ENCODE results near the gene NDC1. TPM values are rescaled to one million over a fixed set of nuclear protein-coding genes. Genes with fewer than 3 reads are reported as not detected.
"Not testable (repeated sequence)": the region's sequence is repeated elsewhere in the genome, so short reads cannot be mapped to it uniquely, and the experiment has no call there.

NDC1 gene
- total RNA-seq, 2 experiments from 2014 or later = 19.0 to 19.5 TPM

- POLR2A ChIA-PET = no interaction called here
- Mint-ChIP-seq H3K4me1 (no peaks in the 10 kb centered on the region), H3K9me3 (no peaks in the 10 kb centered on the region), H3K4me3 (no peak overlapping the region), H3K36me3 (peaks cover 24% of the 10 kb centered on the region), H3K27me3 (no peaks in the 10 kb centered on the region), H3K27ac (no peak overlapping the region)
- no peak for ATAC-seq (ENCODE audit: low read depth)
- no peak for DNase-seq
Measured at GRCh38 chr1:53777272-53777671, 60.8 kb downstream of the NDC1 start.

- no peak overlapping the region for H3K4me3 Mint-ChIP-seq
- H3K9me3 Mint-ChIP-seq = no peaks in the 10 kb centered on the region
- H3K27me3 Mint-ChIP-seq = no peaks in the 10 kb centered on the region
- no peak overlapping the region for H3K27ac Mint-ChIP-seq
- DNase-seq (no peak), ATAC-seq (ENCODE audit: low read depth) (no peak)
- peaks cover 6% of the 10 kb centered on the region for H3K4me1 Mint-ChIP-seq
- peaks cover 20% of the 10 kb centered on the region for H3K36me3 Mint-ChIP-seq
- POLR2A ChIA-PET = no interaction called here
Measured at GRCh38 chr1:53771648-53772047, 66.4 kb downstream of the NDC1 start.

GRCh38 chr1:53769780-53770179 lies 68.3 kb downstream of the NDC1 start:
- Mint-ChIP-seq H3K9me3 (no peaks in the 10 kb centered on the region), H3K4me3 (no peak overlapping the region), H3K36me3 (peaks cover 25% of the 10 kb centered on the region), H3K27ac (no peak overlapping the region), H3K4me1 (peaks cover 21% of the 10 kb centered on the region), H3K27me3 (no peaks in the 10 kb centered on the region)
- DNase-seq (no peak), ATAC-seq (ENCODE audit: low read depth) (no peak)
- POLR2A ChIA-PET = no interaction called here

GRCh38 chr1:53769184-53769583 lies 68.9 kb downstream of the NDC1 start:
- no peak overlapping the region for H3K27ac Mint-ChIP-seq
- H3K36me3 Mint-ChIP-seq = peaks cover 26% of the 10 kb centered on the region
- POLR2A ChIA-PET = no interaction called here
- H3K27me3 Mint-ChIP-seq = no peaks in the 10 kb centered on the region
- no peak for ATAC-seq (ENCODE audit: low read depth)
- H3K4me3 Mint-ChIP-seq = no peak overlapping the region
- DNase-seq = no peak
- peaks cover 21% of the 10 kb centered on the region for H3K4me1 Mint-ChIP-seq
- H3K9me3 Mint-ChIP-seq = no peaks in the 10 kb centered on the region

GRCh38 chr1:53766831-53767405 lies 71.2 kb downstream of the NDC1 start:
- no peaks in the 10 kb centered on the region for H3K9me3 Mint-ChIP-seq
- peaks cover 22% of the 10 kb centered on the region for H3K4me1 Mint-ChIP-seq
- H3K27me3 Mint-ChIP-seq = no peaks in the 10 kb centered on the region
- no peak for DNase-seq
- POLR2A ChIA-PET = no interaction called here
- H3K36me3 Mint-ChIP-seq = peaks cover 29% of the 10 kb centered on the region
- ATAC-seq (ENCODE audit: low read depth) = no peak
- H3K27ac Mint-ChIP-seq = peak overlapping the region; percentile 49
- peak overlapping the region; percentile 38 for H3K4me3 Mint-ChIP-seq

- Mint-ChIP-seq H3K4me1 (peaks cover 22% of the 10 kb centered on the region), H3K36me3 (peaks cover 28% of the 10 kb centered on the region), H3K27ac (peak overlapping the region; percentile 73), H3K4me3 (peak overlapping the region; percentile 28), H3K9me3 (no peaks in the 10 kb centered on the region), H3K27me3 (no peaks in the 10 kb centered on the region)
- POLR2A ChIA-PET = no interaction called here
- no peak for DNase-seq
- no peak for ATAC-seq (ENCODE audit: low read depth)
Measured at GRCh38 chr1:53766194-53766742, 71.8 kb downstream of the NDC1 start.

GRCh38 chr1:53765657-53766056 lies 72.4 kb downstream of the NDC1 start:
- Mint-ChIP-seq H3K9me3 (no peaks in the 10 kb centered on the region), H3K4me1 (peaks cover 22% of the 10 kb centered on the region), H3K27me3 (no peaks in the 10 kb centered on the region), H3K4me3 (peak overlapping the region; percentile 28), H3K36me3 (peaks cover 23% of the 10 kb centered on the region), H3K27ac (peak overlapping the region; percentile 73)
- POLR2A ChIA-PET = no interaction called here
- no peak for DNase-seq
- peak; percentile 99 for ATAC-seq (ENCODE audit: low read depth)

GRCh38 chr1:53763911-53764310 lies 74.2 kb downstream of the NDC1 start:
- H3K4me3 Mint-ChIP-seq = no peak overlapping the region
- no peaks in the 10 kb centered on the region for H3K9me3 Mint-ChIP-seq
- DNase-seq (no peak), ATAC-seq (ENCODE audit: low read depth) (no peak)
- peaks cover 22% of the 10 kb centered on the region for H3K4me1 Mint-ChIP-seq
- H3K27me3 Mint-ChIP-seq = no peaks in the 10 kb centered on the region
- POLR2A ChIA-PET = no interaction called here
- peak overlapping the region; percentile 67 for H3K27ac Mint-ChIP-seq
- peaks cover 20% of the 10 kb centered on the region for H3K36me3 Mint-ChIP-seq

GRCh38 chr1:53763461-53763860 lies 74.6 kb downstream of the NDC1 start:
- DNase-seq = no peak
- ATAC-seq (ENCODE audit: low read depth) = no peak
- Mint-ChIP-seq H3K27me3 (no peaks in the 10 kb centered on the region), H3K27ac (no peak overlapping the region), H3K4me3 (no peak overlapping the region), H3K36me3 (peaks cover 17% of the 10 kb centered on the region), H3K4me1 (peaks cover 22% of the 10 kb centered on the region), H3K9me3 (no peaks in the 10 kb centered on the region)
- POLR2A ChIA-PET = no interaction called here

- DNase-seq; ATAC-seq (ENCODE audit: low read depth); H3K27ac Mint-ChIP-seq; POLR2A ChIA-PET; H3K27me3 Mint-ChIP-seq; H3K4me1 Mint-ChIP-seq; H3K4me3 Mint-ChIP-seq; H3K36me3 Mint-ChIP-seq; H3K9me3 Mint-ChIP-seq: not testable (repeated sequence)
Measured at GRCh38 chr1:53760497-53760896, 77.6 kb downstream of the NDC1 start.

GRCh38 chr1:53755874-53756273 lies 82.2 kb downstream of the NDC1 start:
- DNase-seq = no peak
- H3K27ac Mint-ChIP-seq = no peak overlapping the region
- H3K27me3 Mint-ChIP-seq = peaks cover 2% of the 10 kb centered on the region
- H3K4me1 Mint-ChIP-seq = peaks cover 5% of the 10 kb centered on the region
- H3K9me3 Mint-ChIP-seq = no peaks in the 10 kb centered on the region
- H3K36me3 Mint-ChIP-seq = no peaks in the 10 kb centered on the region
- ATAC-seq (ENCODE audit: low read depth) = no peak
- no peak overlapping the region for H3K4me3 Mint-ChIP-seq
- POLR2A ChIA-PET = interaction anchor here (0.6 kb wide), 1 partner anchor 294 kb away, joined by 4 read pairs; no protein-coding TSS in a partner anchor

GRCh38 chr1:53754484-53755312 lies 83.4 kb downstream of the NDC1 start:
- H3K9me3 Mint-ChIP-seq = no peaks in the 10 kb centered on the region
- H3K4me3 Mint-ChIP-seq = no peak overlapping the region
- H3K27ac Mint-ChIP-seq = no peak overlapping the region
- H3K27me3 Mint-ChIP-seq = peaks cover 2% of the 10 kb centered on the region
- DNase-seq (no peak), ATAC-seq (ENCODE audit: low read depth) (peak; percentile 36)
- POLR2A ChIA-PET = no interaction called here
- peaks cover 5% of the 10 kb centered on the region for H3K4me1 Mint-ChIP-seq
- H3K36me3 Mint-ChIP-seq = no peaks in the 10 kb centered on the region

- Mint-ChIP-seq H3K9me3 (no peaks in the 10 kb centered on the region), H3K4me3 (no peak overlapping the region), H3K27me3 (peaks cover 2% of the 10 kb centered on the region), H3K27ac (no peak overlapping the region), H3K4me1 (peaks cover 5% of the 10 kb centered on the region), H3K36me3 (no peaks in the 10 kb centered on the region)
- DNase-seq = no peak
- POLR2A ChIA-PET = no interaction called here
- ATAC-seq (ENCODE audit: low read depth) = no peak
Measured at GRCh38 chr1:53752281-53752680, 85.8 kb downstream of the NDC1 start.

- POLR2A ChIA-PET = no interaction called here
- ATAC-seq (ENCODE audit: low read depth) (no peak), DNase-seq (no peak)
- H3K36me3 Mint-ChIP-seq = peaks cover under 1% of the 10 kb centered on the region
- H3K4me3 Mint-ChIP-seq = no peak overlapping the region
- H3K27ac Mint-ChIP-seq = no peak overlapping the region
- H3K4me1 Mint-ChIP-seq = peaks cover 5% of the 10 kb centered on the region
- H3K27me3 Mint-ChIP-seq = peaks cover 29% of the 10 kb centered on the region
- peaks cover 3% of the 10 kb centered on the region for H3K9me3 Mint-ChIP-seq
Measured at GRCh38 chr1:53747841-53748240, 90.3 kb downstream of the NDC1 start.

Data from activated naive CD8-positive, alpha-beta T cell treated with anti-CD3 and anti-CD28 coated beads, Interleukin-2, amount 10 ng/mL, durations not matched to agents 7 days and 5 days (primary cell).